IPS-15b (cell line): ENCODE results near the gene SIRPG.
"Not testable (repeated sequence)": the region's sequence is repeated elsewhere in the genome, so short reads cannot be mapped to it uniquely, and the experiment has no call there.

Experiments
- H3K27me3 ChIP-seq: one replicate; pipeline ENCODE4 v1.6.1; 2013; ENCODE audit warnings: low read length; ENCODE audit not compliant: control insufficient read depth, insufficient read depth
- H3K36me3 ChIP-seq: one replicate; pipeline ENCODE4 v1.6.1; 2013; ENCODE audit warnings: low read length; ENCODE audit not compliant: control insufficient read depth, insufficient read depth
- H3K4me1 ChIP-seq: one replicate; pipeline ENCODE4 v1.6.1; 2013; ENCODE audit warnings: mild to moderate bottlenecking, low read length; ENCODE audit not compliant: control insufficient read depth, insufficient read depth
- H3K4me3 ChIP-seq: one replicate; pipeline ENCODE4 v1.5.1; 2013; ENCODE audit warnings: low read depth, low read length
- H3K9ac ChIP-seq: one replicate; pipeline ENCODE4 v1.6.1; 2013; ENCODE audit warnings: low read depth, mild to moderate bottlenecking, low read length
- H3K9me3 ChIP-seq: one replicate; pipeline ENCODE4 v1.6.1; 2013; ENCODE audit warnings: mild to moderate bottlenecking, low read length; ENCODE audit not compliant: control insufficient read depth, insufficient read depth

SIRPG gene

GRCh38 chr20:1648101-1648500 is 9.5 kb downstream of the SIRPG start:
- Histone ChIP-seq H3K9me3 (no peaks in the 10 kb centered on the region), H3K36me3 (no peaks in the 10 kb centered on the region), H3K27me3 (no peaks in the 10 kb centered on the region), H3K4me1 (no peaks in the 10 kb centered on the region), H3K4me3 (no peak overlapping the region), H3K9ac (no peak overlapping the region)

- Histone ChIP-seq H3K4me3 (no peak overlapping the region), H3K9ac (no peak overlapping the region), H3K27me3 (no peaks in the 10 kb centered on the region), H3K9me3 (no peaks in the 10 kb centered on the region), H3K36me3 (no peaks in the 10 kb centered on the region), H3K4me1 (no peaks in the 10 kb centered on the region)
Observed at GRCh38 chr20:1646975-1647431, 10.6 kb downstream of the SIRPG start.

- no peaks in the 10 kb centered on the region for H3K4me1 ChIP-seq
- H3K4me3 ChIP-seq, result no peak overlapping the region
- no peak overlapping the region for H3K9ac ChIP-seq
- H3K9me3 ChIP-seq, result no peaks in the 10 kb centered on the region
- H3K36me3 ChIP-seq, result no peaks in the 10 kb centered on the region
- no peaks in the 10 kb centered on the region for H3K27me3 ChIP-seq
Observed at GRCh38 chr20:1644101-1644962, 13.2 kb downstream of the SIRPG start.

GRCh38 chr20:1638643-1639042 is 18.9 kb downstream of the SIRPG start:
- H3K4me1 ChIP-seq, H3K9me3 ChIP-seq, H3K9ac ChIP-seq, H3K4me3 ChIP-seq, H3K36me3 ChIP-seq, H3K27me3 ChIP-seq: not testable (repeated sequence)

GRCh38 chr20:1637755-1638154 is 19.8 kb downstream of the SIRPG start:
- no peaks in the 10 kb centered on the region for H3K27me3 ChIP-seq
- no peaks in the 10 kb centered on the region for H3K4me1 ChIP-seq
- no peaks in the 10 kb centered on the region for H3K36me3 ChIP-seq
- no peaks in the 10 kb centered on the region for H3K9me3 ChIP-seq
- no peak overlapping the region for H3K4me3 ChIP-seq
- H3K9ac ChIP-seq, result no peak overlapping the region

GRCh38 chr20:1637226-1637625 is 20.4 kb downstream of the SIRPG start:
- Histone ChIP-seq H3K36me3 (no peaks in the 10 kb centered on the region), H3K4me1 (peaks cover 2% of the 10 kb centered on the region), H3K4me3 (no peak overlapping the region), H3K9ac (no peak overlapping the region), H3K27me3 (no peaks in the 10 kb centered on the region), H3K9me3 (no peaks in the 10 kb centered on the region)

GRCh38 chr20:1636621-1637020 is 21.0 kb downstream of the SIRPG start:
- Histone ChIP-seq H3K9me3 (no peaks in the 10 kb centered on the region), H3K36me3 (no peaks in the 10 kb centered on the region), H3K27me3 (no peaks in the 10 kb centered on the region), H3K9ac (no peak overlapping the region), H3K4me3 (no peak overlapping the region), H3K4me1 (peaks cover 3% of the 10 kb centered on the region)

GRCh38 chr20:1635291-1635979 is 22.1 kb downstream of the SIRPG start:
- H3K9me3 ChIP-seq, result no peaks in the 10 kb centered on the region
- no peak overlapping the region for H3K9ac ChIP-seq
- H3K4me3 ChIP-seq, result no peak overlapping the region
- peaks cover 3% of the 10 kb centered on the region for H3K4me1 ChIP-seq
- no peaks in the 10 kb centered on the region for H3K27me3 ChIP-seq
- no peaks in the 10 kb centered on the region for H3K36me3 ChIP-seq

- H3K36me3 ChIP-seq, result no peaks in the 10 kb centered on the region
- no peaks in the 10 kb centered on the region for H3K9me3 ChIP-seq
- peaks cover 3% of the 10 kb centered on the region for H3K4me1 ChIP-seq
- H3K27me3 ChIP-seq, result no peaks in the 10 kb centered on the region
- H3K4me3 ChIP-seq, result no peak overlapping the region
- no peak overlapping the region for H3K9ac ChIP-seq
Observed at GRCh38 chr20:1633535-1633934, 24.0 kb downstream of the SIRPG start.

- Histone ChIP-seq H3K36me3 (no peaks in the 10 kb centered on the region), H3K9me3 (no peaks in the 10 kb centered on the region), H3K4me3 (no peak overlapping the region), H3K27me3 (no peaks in the 10 kb centered on the region), H3K9ac (no peak overlapping the region), H3K4me1 (peaks cover 3% of the 10 kb centered on the region)
Observed at GRCh38 chr20:1632178-1632577, 25.4 kb downstream of the SIRPG start.

GRCh38 chr20:1631309-1632151 is 26.0 kb downstream of the SIRPG start:
- H3K4me3 ChIP-seq, result no peak overlapping the region
- H3K27me3 ChIP-seq, result no peaks in the 10 kb centered on the region
- H3K9ac ChIP-seq, result no peak overlapping the region
- peaks cover 3% of the 10 kb centered on the region for H3K4me1 ChIP-seq
- no peaks in the 10 kb centered on the region for H3K36me3 ChIP-seq
- no peaks in the 10 kb centered on the region for H3K9me3 ChIP-seq
